Activated naive CD8-positive, alpha-beta T cell treated with anti-CD3 and anti-CD28 coated beads for 36 hours (primary cell): Measurements from ENCODE around the gene ASB14. TPM values are rescaled to one million over a fixed set of nuclear protein-coding genes. Genes with fewer than 3 reads are reported as not detected.

Experiments
- DNase-seq: peaks from one replicate; pipeline ENCODE4 v3.0.0; 2021
- H3K27ac Mint-ChIP-seq: one replicate; pipeline ENCODE4 v1.8.0; 2022; ENCODE audit warnings: mild to moderate bottlenecking, moderate library complexity, mixed read lengths
- H3K27me3 Mint-ChIP-seq: one replicate; pipeline ENCODE4 v1.8.0; 2022; ENCODE audit warnings: mild to moderate bottlenecking, mixed read lengths
- H3K36me3 Mint-ChIP-seq: one replicate; pipeline ENCODE4 v1.8.0; 2021; ENCODE audit warnings: mild to moderate bottlenecking, mixed read lengths
- H3K4me1 Mint-ChIP-seq: one replicate; pipeline ENCODE4 v1.8.0; 2021; ENCODE audit warnings: mixed read lengths
- H3K4me3 Mint-ChIP-seq: one replicate; pipeline ENCODE4 v1.8.0; 2022; ENCODE audit warnings: mild to moderate bottlenecking, moderate library complexity, mixed read lengths
- H3K9me3 Mint-ChIP-seq: one replicate; pipeline ENCODE4 v1.8.0; 2022; ENCODE audit warnings: mixed read lengths
- total RNA-seq, 2 experiments: library from RNA; stranded (reverse); gene quantifications; one replicate each; pipeline ENCODE4 v1.2.3, GENCODE V29; 2021

The ASB14 gene
- total RNA-seq, 2 experiments from 2014 or later, result not detected

- H3K9me3 Mint-ChIP-seq, result no peaks in the 10 kb centered on the region
- H3K27ac Mint-ChIP-seq, result peak overlapping the region; percentile 83
- DNase-seq, result peak; percentile 50
- no peaks in the 10 kb centered on the region for H3K27me3 Mint-ChIP-seq
- H3K36me3 Mint-ChIP-seq, result no peaks in the 10 kb centered on the region
- peaks cover 27% of the 10 kb centered on the region for H3K4me1 Mint-ChIP-seq
- H3K4me3 Mint-ChIP-seq, result peak overlapping the region; percentile 87
Observed at GRCh38 chr3:57227930-57228751, 64.3 kb downstream of the ASB14 start.

DNA sequence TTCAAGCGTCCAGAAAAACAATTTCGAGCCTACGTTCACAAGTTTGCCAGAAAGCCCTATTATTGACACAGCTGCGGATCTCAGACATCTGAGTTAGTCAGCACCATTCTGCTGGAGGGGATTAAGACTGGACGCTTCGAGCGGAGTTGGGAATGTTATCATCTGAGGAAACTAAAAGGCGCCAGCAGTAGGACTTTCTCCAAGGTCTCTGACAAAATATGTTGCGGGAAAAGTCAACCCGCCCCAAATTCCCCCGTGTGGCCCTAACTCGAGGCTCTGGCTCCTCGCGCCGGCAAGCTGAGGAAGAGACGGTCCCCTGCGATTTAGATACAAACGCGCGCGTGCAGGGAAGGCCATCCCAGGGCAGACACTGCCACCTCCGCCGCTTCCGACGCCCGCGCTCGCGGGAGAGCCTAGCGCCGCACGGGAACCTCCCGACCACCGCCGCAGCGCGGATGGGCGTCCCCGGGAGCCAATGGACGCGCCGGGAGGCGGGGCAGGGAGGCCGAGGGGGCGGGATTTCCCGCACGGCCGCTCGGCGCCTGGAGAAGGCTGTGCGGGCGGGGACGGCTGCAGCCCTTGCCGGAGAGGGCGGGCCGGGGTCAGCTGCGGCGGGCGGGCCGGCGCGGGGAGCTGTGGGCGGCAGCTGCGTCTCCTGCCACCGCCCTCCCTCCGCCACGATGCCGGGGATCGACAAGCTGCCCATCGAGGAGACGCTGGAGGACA is 65.1 kb downstream of the ASB14 start, which contains the start of gene APPL1:
Gene APPL1 (plus strand): TSS at position 526 of the 726 bp plus-strand sequence. CDS start 155 bp downstream, at position 681.
- Mint-ChIP-seq H3K9me3 (no peaks in the 10 kb centered on the region), H3K27ac (peak within 1 kb of the TSS; percentile 83), H3K27me3 (no peaks in the 10 kb centered on the region), H3K36me3 (no peaks in the 10 kb centered on the region), H3K4me3 (peak within 1 kb of the TSS; percentile 87), H3K4me1 (peaks cover 27% of the 10 kb centered on the region)
- DNase-seq, result peak; percentile 95

GRCh38 chr3:57226176-57226575 is 66.3 kb downstream of the ASB14 start:
- Mint-ChIP-seq H3K27ac (no peak overlapping the region), H3K4me3 (no peak overlapping the region), H3K4me1 (peaks cover 24% of the 10 kb centered on the region)

DNA sequence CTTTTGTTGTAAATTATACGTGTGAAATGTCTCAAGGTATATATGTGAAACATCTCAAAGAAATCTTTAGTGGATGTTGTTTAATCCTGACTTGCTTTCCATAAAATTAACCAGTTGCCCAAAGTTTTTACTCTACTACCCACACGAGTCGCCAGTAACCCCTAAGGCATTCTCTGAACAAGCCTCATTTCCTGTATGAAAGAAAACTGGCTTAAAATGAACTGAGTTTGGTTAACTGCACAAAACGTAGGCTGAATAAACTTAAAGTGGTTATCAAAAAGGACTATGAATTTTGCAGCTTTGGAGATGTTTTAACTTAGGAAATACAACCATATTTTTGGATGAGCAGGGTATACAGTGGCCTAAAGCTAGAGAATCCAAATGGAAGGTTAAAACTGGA is 67.6 kb downstream of the ASB14 start:
- Mint-ChIP-seq H3K4me3 (no peak overlapping the region), H3K9me3 (no peaks in the 10 kb centered on the region), H3K4me1 (peaks cover 22% of the 10 kb centered on the region), H3K27ac (no peak overlapping the region), H3K36me3 (no peaks in the 10 kb centered on the region), H3K27me3 (no peaks in the 10 kb centered on the region)
- no peak for DNase-seq

More at GRCh38 chr3:57226176-57226575, 66.3 kb downstream of the ASB14 start:
- Mint-ChIP-seq H3K27me3 (no peaks in the 10 kb centered on the region), H3K36me3 (no peaks in the 10 kb centered on the region), H3K9me3 (no peaks in the 10 kb centered on the region)
- DNase-seq, result no peak

DNA sequence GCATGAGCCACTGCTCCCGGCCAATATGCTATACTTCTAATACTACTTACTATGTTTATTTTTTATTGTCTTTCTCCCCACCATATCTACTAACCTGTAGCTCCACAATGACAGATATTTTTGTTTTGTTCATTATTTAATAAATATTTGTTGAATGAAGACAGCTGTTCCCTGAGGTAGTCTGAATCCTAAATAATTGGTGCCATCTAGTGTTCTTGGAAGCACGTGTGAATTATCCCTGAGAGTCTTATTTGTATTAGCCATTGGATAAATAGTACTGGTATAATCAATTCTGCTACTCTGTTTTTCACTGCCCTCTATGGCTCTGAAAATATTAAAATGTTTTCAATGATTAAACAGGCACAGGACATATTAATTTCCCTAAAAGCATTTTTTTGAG is 70.6 kb downstream of the ASB14 start:
- H3K27ac Mint-ChIP-seq, result no peak overlapping the region
- H3K9me3 Mint-ChIP-seq, result no peaks in the 10 kb centered on the region
- H3K36me3 Mint-ChIP-seq, result no peaks in the 10 kb centered on the region
- DNase-seq, result no peak
- H3K4me1 Mint-ChIP-seq, result peaks cover 6% of the 10 kb centered on the region
- H3K27me3 Mint-ChIP-seq, result no peaks in the 10 kb centered on the region
- H3K4me3 Mint-ChIP-seq, result no peak overlapping the region

Other genes starting within 250 kb of the ASB14 start
- not detected for gene SPATA12, start 232.0 kb downstream of the ASB14 start, total RNA-seq
- gene IL17RD, start 127.3 kb downstream of the ASB14 start, total RNA-seq, result under 1 TPM in 1 of 2 experiments, not detected in 1; 0.04 TPM
- gene HESX1, start 92.7 kb downstream of the ASB14 start, total RNA-seq, result under 1 TPM; 0.35 to 0.38 TPM
- 10 to 100 TPM; 36.2 to 41.2 TPM for gene APPL1, start 65.0 kb downstream of the ASB14 start, total RNA-seq